ENCODE results near the gene TCEAL9. TPM values are rescaled to one million over a fixed set of nuclear protein-coding genes. Genes with fewer than 3 reads are reported as not detected.
"Not testable (repeated sequence)": the region's sequence is repeated elsewhere in the genome, so short reads cannot be mapped to it uniquely, and the experiment has no call there.

TCEAL9 gene
- total RNA-seq, 1 donor from 2014 or later: 104 TPM

GRCh38 chrX:103373581-103373980 lies 17.3 kb downstream of the TCEAL9 start:
- DNase-seq (ENCODE audit: low spot score): no peak

- peak; percentile 58 for DNase-seq (ENCODE audit: low spot score)
Measured at GRCh38 chrX:103376118-103376978, 20.0 kb downstream of the TCEAL9 start, which contains the start of gene BEX3. TSS of gene BEX3 (plus strand) at chrX:103376538. CDS start at chrX:103377522, 984 bp downstream.

- DNase-seq (ENCODE audit: low spot score): peak; percentile 30
Measured at GRCh38 chrX:103376979-103377324, 20.6 kb downstream of the TCEAL9 start.

GRCh38 chrX:103378990-103379389 lies 22.7 kb downstream of the TCEAL9 start:
- no peak for DNase-seq (ENCODE audit: low spot score)

- no peak for DNase-seq (ENCODE audit: low spot score)
Measured at GRCh38 chrX:103382877-103383276, 26.6 kb downstream of the TCEAL9 start.

GRCh38 chrX:103384672-103385071 lies 28.4 kb downstream of the TCEAL9 start:
- DNase-seq (ENCODE audit: low spot score): no peak

GRCh38 chrX:103385283-103385830 lies 29.1 kb downstream of the TCEAL9 start:
- not testable (repeated sequence) for DNase-seq (ENCODE audit: low spot score)

GRCh38 chrX:103386332-103386731 lies 30.0 kb downstream of the TCEAL9 start:
- no peak for DNase-seq (ENCODE audit: low spot score)

GRCh38 chrX:103393487-103393886 lies 37.2 kb downstream of the TCEAL9 start:
- no peak for DNase-seq (ENCODE audit: low spot score)

- no peak for DNase-seq (ENCODE audit: low spot score)
Measured at GRCh38 chrX:103396186-103396585, 39.9 kb downstream of the TCEAL9 start.

- DNase-seq (ENCODE audit: low spot score): no peak
Measured at GRCh38 chrX:103396660-103397059, 40.4 kb downstream of the TCEAL9 start.

GRCh38 chrX:103397707-103398106 lies 41.4 kb downstream of the TCEAL9 start:
- no peak for DNase-seq (ENCODE audit: low spot score)

GRCh38 chrX:103398421-103398864 lies 42.1 kb downstream of the TCEAL9 start:
- no peak for DNase-seq (ENCODE audit: low spot score)

GRCh38 chrX:103399744-103400143 lies 43.4 kb downstream of the TCEAL9 start:
- no peak for DNase-seq (ENCODE audit: low spot score)

- DNase-seq (ENCODE audit: low spot score): no peak
Measured at GRCh38 chrX:103400931-103401330, 44.6 kb downstream of the TCEAL9 start.

- DNase-seq (ENCODE audit: low spot score): peak; percentile 69
Measured at GRCh38 chrX:103404231-103405008, 48.1 kb downstream of the TCEAL9 start.

GRCh38 chrX:103405009-103405333 lies 48.7 kb downstream of the TCEAL9 start:
- DNase-seq (ENCODE audit: low spot score): no peak

GRCh38 chrX:103406256-103406655 lies 50.0 kb downstream of the TCEAL9 start:
- DNase-seq (ENCODE audit: low spot score): no peak

- no peak for DNase-seq (ENCODE audit: low spot score)
Measured at GRCh38 chrX:103407776-103408175, 51.5 kb downstream of the TCEAL9 start.

All from umbilical cord (tissue), 2 donors.